Activated gamma-delta T cell treated with Interleukin-2 at 50 U/mL for 16 hours (primary cell): ENCODE results near the gene SLC37A4.
"Not testable (repeated sequence)": the region's sequence is repeated elsewhere in the genome, so short reads cannot be mapped to it uniquely, and the experiment has no call there.

Experiments used
- DNase-seq: peaks from one replicate; pipeline ENCODE4 v3.0.0-alpha.2; 2020

Gene SLC37A4

GRCh38 chr11:119041821-119042514 is 11.3 kb upstream of the SLC37A4 start:
- DNase-seq = no peak

DNA sequence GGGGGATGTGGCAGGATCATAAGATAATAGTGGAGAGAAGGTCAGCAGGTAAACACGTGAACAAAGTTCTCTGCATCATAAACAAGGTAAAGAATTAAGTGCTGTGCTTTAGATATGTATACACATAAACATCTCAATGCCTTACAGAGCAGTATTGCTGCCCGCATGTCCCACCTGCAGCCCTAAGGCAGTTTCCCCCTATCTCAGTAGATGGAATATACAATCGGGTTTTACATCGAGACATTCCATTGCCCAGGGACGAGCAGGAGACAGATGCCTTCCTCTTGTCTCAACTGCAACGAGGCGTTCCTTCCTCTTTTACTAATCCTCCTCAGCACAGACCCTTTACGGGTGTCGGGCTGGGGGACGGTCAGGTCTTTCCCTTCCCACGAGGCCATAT is 8.8 kb upstream of the SLC37A4 start:
- not testable (repeated sequence) for DNase-seq

DNA sequence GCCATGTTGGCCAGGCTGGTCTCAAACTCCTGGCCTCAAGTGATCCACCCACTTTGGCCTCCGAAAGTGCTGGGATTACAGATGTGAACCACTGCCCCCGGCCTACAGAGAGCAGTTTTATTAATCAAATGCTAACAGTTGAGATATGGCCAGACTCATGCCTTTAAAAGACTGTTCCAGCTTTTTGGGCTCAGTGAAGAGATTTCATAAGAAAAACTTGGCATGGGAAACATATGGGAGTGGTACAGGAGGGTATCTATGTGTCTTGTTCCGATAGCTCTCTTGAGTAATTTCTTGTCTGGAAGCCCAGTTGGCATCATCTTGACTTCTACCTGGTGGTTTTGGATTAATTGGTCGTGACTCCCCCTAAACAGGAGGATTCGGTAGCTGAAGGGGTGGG is 8.2 kb upstream of the SLC37A4 start:
- no peak for DNase-seq

GRCh38 chr11:119034813-119035212 is 4.1 kb upstream of the SLC37A4 start:
- DNase-seq = no peak

DNA sequence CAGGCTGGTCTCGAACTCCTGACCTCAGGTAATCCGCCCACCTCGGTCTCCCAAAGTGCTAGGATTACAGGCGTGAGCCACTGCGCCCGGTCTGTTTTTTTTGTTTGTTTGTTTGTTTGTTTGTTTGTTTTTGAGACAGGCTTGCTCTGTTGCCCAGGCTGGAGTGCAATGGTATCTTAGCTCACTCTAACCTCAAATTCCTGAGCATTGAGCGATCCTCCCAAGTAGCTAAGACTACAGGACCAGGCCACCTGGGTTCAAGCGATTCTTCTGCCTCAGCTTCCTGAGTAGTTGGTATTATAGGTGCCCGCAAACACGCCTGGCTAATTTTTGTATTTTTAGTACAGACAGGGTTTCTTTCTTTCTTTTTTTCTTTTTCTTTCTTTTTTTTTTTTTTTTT is 2.7 kb upstream of the SLC37A4 start:
- not testable (repeated sequence) for DNase-seq

DNA sequence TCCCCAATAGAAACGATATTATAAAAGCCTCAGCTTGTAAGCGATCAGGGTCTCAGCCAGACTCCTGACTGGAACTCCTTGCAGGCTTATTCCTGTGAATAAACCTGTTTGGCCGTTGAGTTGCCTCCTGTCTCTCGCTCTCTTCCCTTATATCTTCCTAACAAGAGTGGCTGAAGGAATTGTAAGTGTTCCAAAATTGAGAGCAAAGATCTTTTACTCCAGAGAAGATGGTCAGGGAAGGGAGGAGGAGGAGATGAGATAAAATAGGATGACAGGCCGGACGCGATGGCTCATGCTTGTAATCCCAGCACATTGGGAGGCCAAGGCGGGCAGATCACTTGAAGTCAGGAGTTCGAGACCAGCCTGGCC is 1.2 kb upstream of the SLC37A4 start:
- no peak for DNase-seq

GRCh38 chr11:119030029-119030328 is 698 bp downstream of the SLC37A4 start:
- DNase-seq = peak; percentile 15

GRCh38 chr11:119029340-119030028 is 1.2 kb downstream of the SLC37A4 start:
- no peak for DNase-seq

DNA sequence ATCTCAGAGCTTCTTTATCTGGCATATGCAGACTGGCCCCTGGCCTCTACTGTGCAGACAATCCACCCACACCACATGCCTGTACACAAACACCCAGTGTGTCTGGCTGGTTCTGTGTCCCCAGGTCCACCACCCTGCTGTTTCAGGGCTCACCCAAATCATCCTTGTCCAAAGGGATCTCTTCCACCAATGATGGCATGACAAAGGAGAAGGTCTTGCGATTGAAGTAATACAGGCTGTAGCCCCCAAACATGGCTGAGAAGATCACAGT is 1.7 kb downstream of the SLC37A4 start:
- DNase-seq = no peak

- DNase-seq = no peak
These were observed 2.2 kb downstream of the SLC37A4 start for GRCh38 chr11:119028346-119029068.

- DNase-seq = no peak
These were observed 2.9 kb downstream of the SLC37A4 start for GRCh38 chr11:119027561-119028345.

DNA sequence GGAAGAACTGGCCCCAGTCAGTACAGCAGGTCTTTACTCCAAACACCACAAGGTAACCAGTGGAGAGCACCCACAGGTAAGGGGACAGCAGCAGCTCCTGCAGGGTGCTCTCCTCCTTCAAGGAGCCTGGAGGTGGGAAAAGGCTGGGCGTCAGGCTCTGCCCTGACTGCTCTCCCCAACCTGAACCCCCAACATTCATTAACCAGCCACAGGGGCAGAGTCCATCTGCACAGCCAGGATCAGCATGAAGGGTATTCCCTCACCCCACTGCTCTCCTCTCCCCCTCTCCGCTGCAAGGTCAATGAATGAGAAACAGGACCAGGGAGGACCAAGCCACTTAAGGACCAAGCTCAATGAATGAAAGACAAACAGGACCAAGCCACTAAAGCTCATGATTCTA is 3.7 kb downstream of the SLC37A4 start:
- no peak for DNase-seq

DNA sequence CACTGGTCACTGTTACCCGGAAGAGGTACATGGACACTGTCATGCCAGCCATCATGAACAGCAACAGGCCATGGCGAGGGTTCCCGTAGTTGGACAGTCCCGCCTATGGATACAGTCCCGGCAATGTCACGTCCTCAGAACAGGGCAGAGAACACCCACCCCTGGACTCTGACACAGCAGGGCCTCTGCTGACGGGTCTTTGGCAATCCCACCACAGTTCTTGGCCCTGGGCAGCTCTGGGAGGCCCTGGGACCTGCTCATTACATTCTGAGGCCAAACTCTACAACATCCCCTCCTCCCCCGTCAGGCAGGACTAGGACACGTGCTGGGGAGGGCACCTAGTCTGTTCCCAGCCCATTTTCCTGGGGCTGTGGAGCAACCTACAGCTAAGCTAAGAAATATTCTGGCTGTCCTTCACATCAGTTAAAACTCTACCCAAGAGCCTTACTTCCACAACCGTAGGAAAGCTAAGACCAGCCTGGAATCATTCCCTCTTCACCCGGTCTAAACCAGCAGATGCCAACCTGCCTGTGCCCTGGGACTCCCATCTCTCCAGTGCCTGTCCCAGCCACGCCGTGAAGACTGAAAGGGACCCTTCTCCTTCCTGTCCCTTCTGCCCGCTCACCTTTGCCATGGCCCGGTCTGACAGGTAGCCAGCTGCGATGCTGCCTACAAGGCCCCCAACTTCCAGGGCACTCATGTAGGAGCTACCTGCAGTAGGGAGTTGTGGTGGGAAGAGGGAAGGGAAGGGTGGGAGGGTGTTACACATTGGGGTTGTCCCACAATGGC is 4.5 kb downstream of the SLC37A4 start:
- DNase-seq = no peak

GRCh38 chr11:119025541-119025940 is 5.1 kb downstream of the SLC37A4 start:
- DNase-seq = no peak

- no peak for DNase-seq
These were observed 5.6 kb downstream of the SLC37A4 start for GRCh38 chr11:119025099-119025473.

- DNase-seq = no peak
These were observed 6.1 kb downstream of the SLC37A4 start for GRCh38 chr11:119024430-119025098.

GRCh38 chr11:119023741-119024140 is 6.9 kb downstream of the SLC37A4 start:
- no peak for DNase-seq

DNA sequence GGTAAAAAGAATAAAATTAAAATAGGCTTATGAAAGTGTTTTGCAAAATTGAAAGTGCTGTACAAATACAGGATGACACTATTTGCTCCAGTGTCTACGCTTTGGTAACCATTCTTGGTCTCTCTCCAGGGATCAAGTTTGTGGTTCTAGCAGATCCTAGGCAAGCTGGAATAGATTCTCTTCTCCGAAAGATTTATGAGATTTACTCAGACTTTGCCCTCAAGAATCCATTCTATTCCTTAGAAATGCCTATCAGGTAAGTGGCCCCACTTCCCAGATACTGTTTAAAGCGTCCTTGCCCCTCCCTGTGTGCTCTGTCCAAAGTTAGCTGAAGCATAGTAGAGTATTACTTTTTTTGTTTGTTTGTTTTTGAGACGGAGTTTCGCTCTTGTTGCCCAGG is 9.0 kb downstream of the SLC37A4 start:
- DNase-seq = no peak

DNA sequence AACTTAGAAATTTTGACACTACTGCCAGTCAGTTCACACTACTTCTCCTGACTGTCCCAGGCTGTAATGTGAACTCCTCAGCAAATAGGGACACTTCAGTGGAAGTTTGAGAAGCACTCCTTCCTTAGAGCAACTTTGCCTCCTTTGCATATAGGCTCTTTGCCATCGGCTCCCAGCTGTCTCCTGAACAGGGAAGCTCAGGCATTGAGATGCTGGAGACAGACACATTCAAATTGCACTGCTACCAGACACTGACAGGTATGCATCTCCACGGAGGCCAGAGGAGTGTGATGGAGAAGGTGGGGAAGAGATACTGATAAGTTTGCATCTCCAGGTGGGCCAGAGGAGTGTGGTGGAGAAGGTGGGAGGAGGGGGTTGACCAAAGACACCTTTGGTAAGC is 10.7 kb downstream of the SLC37A4 start:
- DNase-seq = no peak

- peak; percentile 93 for DNase-seq
These were observed 12.4 kb downstream of the SLC37A4 start, which contains the start of the genes RPS25 and TRAPPC4 for GRCh38 chr11:119018074-119018938. RPS25 (minus strand) TSS chr11:119018343; CDS start chr11:119018284, 59 bp downstream. TRAPPC4 (plus strand) TSS chr11:119018766; CDS start chr11:119018796, 30 bp downstream.

DNA sequence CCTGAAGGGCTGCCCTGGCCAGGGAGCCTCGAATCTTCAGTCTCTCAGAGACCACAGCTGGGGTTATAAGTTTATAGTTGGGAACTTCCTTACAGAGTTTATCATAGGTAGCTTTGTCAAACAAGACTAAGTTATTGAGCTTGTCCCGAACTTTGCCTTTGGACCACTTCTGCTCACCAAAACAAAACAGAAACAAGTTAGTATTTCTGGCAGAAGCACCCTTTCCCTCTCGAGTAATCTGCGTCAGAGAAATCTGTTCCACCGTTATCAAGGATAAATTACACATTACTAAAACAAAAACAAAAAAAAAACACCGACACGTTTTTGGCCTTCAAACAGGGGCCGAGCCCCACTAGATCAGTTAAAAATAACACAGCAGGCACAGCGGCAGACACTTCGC is 13.3 kb downstream of the SLC37A4 start:
- not testable (repeated sequence) for DNase-seq
